K562 (cell line): Measurements from ENCODE around the gene SLC16A10. TPM values are rescaled to one million over a fixed set of nuclear protein-coding genes. Genes with fewer than 3 reads are reported as not detected.

ENCODE experiments used
- ATAC-seq: fragments of 200-7000 bp; cut with Tn5 transposase; 3 replicates; pipeline ENCODE4 v1.9.1; 2020; ENCODE audit warnings: moderate library complexity
- BruUV-seq: library from RNA; stranded (reverse); fragments of 400-500 nt; replicated peaks from 2 replicates; lab custom pipeline; 2021; lab: Mats Ljungman, UMichigan
- CTCF ChIA-PET: fragments of 300-600 bp; formaldehyde crosslinking; extraction: SDS; loops from one replicate; lab custom pipeline; 2021; ENCODE audit warnings: low intra/inter-chr PET ratio; lab: Yijun Ruan, JAX
- POLR2A ChIA-PET: fragments of 300-600, 350-650 bp; sonication (Branson Sonifier 250); formaldehyde crosslinking; extraction: SDS; loops from one replicate; lab custom pipeline; 2021; ENCODE audit warnings: antibody characterized with exemption, inconsistent platforms; lab: Yijun Ruan, JAX
- DNase-seq, 4 experiments: peaks; one replicate each; pipeline versions ENCODE4 v3.0.0 to v3.0.0-alpha.2; 2011 to 2018; ENCODE audit warnings: low spot score in 3 of 4, mixed read lengths in 3 of 4; ENCODE audit errors: extremely low read depth in 1 of 4
- FAIRE-seq: peaks from 2 replicates; lab custom pipeline; 2011; peaks lifted over from hg19 to GRCh38; lab: Jason Lieb, UNC
- H2AFZ ChIP-seq: 2 replicates; pipeline ENCODE4 v1.6.0; 2011; ENCODE audit warnings: low read depth, low read length, control low read depth, inconsistent platforms
- H3K27ac ChIP-seq: fragments of 200-600 bp; 3 replicates; pipeline ENCODE4 v1.8.0; 2011; ENCODE audit warnings: low read depth, mild to moderate bottlenecking, control low read depth, inconsistent platforms, low read length, moderate library complexity, mixed read lengths; ENCODE audit errors: extremely low read depth
- H3K27me3 ChIP-seq, 2 experiments: fragments of 300-600 bp in 1 of 2; 2 replicates in 1 of 2; 3 replicates in 1 of 2; pipeline versions ENCODE4 v1.6.0 to v1.8.0; 2011; ENCODE audit warnings: inconsistent platforms in 2 of 2, low read length in 2 of 2, mild to moderate bottlenecking in 1 of 2, mixed read lengths in 1 of 2, moderate library complexity in 1 of 2; ENCODE audit not compliant: control insufficient read depth in 2 of 2, insufficient read depth in 2 of 2
- H3K36me3 ChIP-seq: fragments of 300-600 bp; 3 replicates; pipeline ENCODE4 v1.8.0; 2011; ENCODE audit warnings: mild to moderate bottlenecking, low read length, inconsistent platforms; ENCODE audit not compliant: control insufficient read depth, insufficient read depth
- H3K4me1 ChIP-seq, 2 experiments: fragments of 200-600 bp in 1 of 2; replicated peaks in 1 of 2; 2 replicates in 1 of 2; 3 replicates in 1 of 2; pipeline versions ENCODE4 v1.5.1 to v1.8.0; 2011; ENCODE audit warnings: inconsistent platforms in 2 of 2, low read length in 2 of 2, mild to moderate bottlenecking in 1 of 2, mixed read lengths in 1 of 2, moderate library complexity in 1 of 2; ENCODE audit not compliant: control insufficient read depth in 2 of 2, insufficient read depth in 2 of 2
- H3K4me2 ChIP-seq: 2 replicates; pipeline ENCODE4 v1.6.1; 2011; ENCODE audit warnings: low read length, control low read depth, inconsistent platforms, mixed read lengths; ENCODE audit not compliant: insufficient read depth
- H3K4me3 ChIP-seq: fragments of 200-600 bp; sonication (generic), shearing (Covaris generic); 2 replicates; pipeline ENCODE4 v1.5.1; 2016; ENCODE audit warnings: control low read depth, inconsistent platforms
- H3K79me2 ChIP-seq: fragments of 200-600 bp; 3 replicates; pipeline ENCODE4 v1.8.0; 2011; ENCODE audit warnings: low read length, inconsistent platforms; ENCODE audit not compliant: control insufficient read depth, insufficient read depth
- H3K9ac ChIP-seq, 2 experiments: 2 replicates each; pipeline versions ENCODE4 v1.6.0 to v1.6.1; 2011; ENCODE audit warnings: low read depth in 2 of 2, low read length in 2 of 2, control low read depth in 1 of 2, inconsistent platforms in 1 of 2, mild to moderate bottlenecking in 1 of 2, mixed read lengths in 1 of 2; ENCODE audit not compliant: insufficient read depth in 1 of 2
- H3K9me1 ChIP-seq: one replicate; pipeline ENCODE4 v1.6.0; 2011; ENCODE audit warnings: inconsistent platforms, mild to moderate bottlenecking, low read length, moderate library complexity; ENCODE audit not compliant: control insufficient read depth, insufficient read depth
- H3K9me3 ChIP-seq: replicated peaks from 2 replicates; pipeline ENCODE4 v1.5.1; 2011; ENCODE audit warnings: low read depth, low read length, inconsistent platforms; ENCODE audit not compliant: control insufficient read depth, insufficient read depth
- H4K20me1 ChIP-seq: replicated peaks from 2 replicates; pipeline ENCODE4 v1.6.1; 2011; ENCODE audit warnings: low read length, inconsistent platforms, mixed read lengths; ENCODE audit not compliant: control insufficient read depth, insufficient read depth
- DMBX1 ChIP-seq: fragments of 250-450 bp; sonication (Bioruptor Pico); IDR thresholded peaks from 2 replicates; pipeline ENCODE4 v1.8.0; 2022; ENCODE audit warnings: inconsistent platforms, mild to moderate bottlenecking, moderate library complexity, borderline replicate concordance
- NUFIP1 ChIP-seq: fragments of 450-650 bp; IDR thresholded peaks from 2 replicates; pipeline ENCODE4 v1.6.1; 2018; ENCODE audit not compliant: partially characterized antibody
- PHTF2 ChIP-seq: fragments of 250-450 bp; sonication (Bioruptor Pico); IDR thresholded peaks from 2 replicates; pipeline ENCODE4 v1.5.0; 2021; ENCODE audit warnings: mild to moderate bottlenecking
- SMC3 ChIP-seq: conservative IDR thresholded peaks from 2 replicates; pipeline ENCODE4 v1.6.1; 2011; ENCODE audit warnings: low read depth, low read length, improper control_type of control experiment; ENCODE audit not compliant: insufficient read depth
- ZBTB1 ChIP-seq: sonication (generic); formaldehyde crosslinking; IDR thresholded peaks from 2 replicates; pipeline ENCODE4 v1.8.1; 2023; ENCODE audit warnings: missing genetic modification reagents, low read depth, mild to moderate bottlenecking, borderline replicate concordance
- ZNF282 ChIP-seq: sonication (generic); formaldehyde crosslinking; IDR thresholded peaks from 2 replicates; pipeline ENCODE4 v1.8.1; 2023; ENCODE audit warnings: missing genetic modification reagents
- ZNF57 ChIP-seq: fragments of 450-650 bp; formaldehyde crosslinking; IDR thresholded peaks from 2 replicates; pipeline ENCODE4 v1.4.0; 2020; ENCODE audit warnings: mild to moderate bottlenecking, moderate library complexity
- WGBS: fragments of 100-300 bp; shearing (Covaris generic); methylation state at CpG from one replicate; pipeline ENCODE4 v1.1.6; 2016; ENCODE audit warnings: low coverage, mixed read lengths; ENCODE audit not compliant: insufficient coverage; ENCODE audit errors: missing lambda C conversion rate; 5-methylcytosine and 5-hydroxymethylcytosine counted together
- in situ Hi-C: fragments of 300-500 bp; cut with MboI; formaldehyde crosslinking; loops from 4 replicates; pipeline ENCODE4 v1.15.0; 2018; ENCODE audit warnings: inconsistent platforms, mixed read lengths
- intact Hi-C: fragments of 100-400 bp; cut with micrococcal nuclease; formaldehyde crosslinking; loops from 2 replicates; pipeline ENCODE4 v1.14.2; 2022
- polyA plus RNA-seq, 8 experiments: library from polyadenylated mRNA; depleted of rRNA in 4 of 8; stranded (reverse) in 5 of 8; unstranded in 3 of 8; fragments of >200 nt; fragmentation: Nextera tagmentation in 2 of 8; fragmentation: Illumina TruSeq in 1 of 8; extraction: Ambion mirVana in 2 of 8; extraction: Trizol in 1 of 8; gene quantifications; 2 replicates each; pipeline versions ENCODE4 v1.2.1 to v1.2.3, GENCODE V29; 2011 to 2014; ENCODE audit warnings: inconsistent platforms in 1 of 8, missing spikeins in 1 of 8
- total RNA-seq, 7 experiments: library from RNA; depleted of rRNA in 6 of 7; stranded (reverse); fragments of >200 nt in 6 of 7; fragmentation: Illumina TruSeq in 2 of 7; extraction: Trizol in 2 of 7; gene quantifications; 2 replicates each; pipeline versions ENCODE4 v1.2.1 to v1.2.3, GENCODE V29; 2011 to 2021; ENCODE audit warnings: low replicate concordance in 1 of 7
- TF ChIP-seq, protein P1 (sequence below), 2 experiments: fragments of 450-650 bp in 1 of 2; sonication (generic) in 1 of 2; formaldehyde crosslinking in 1 of 2; IDR thresholded peaks in 1 of 2; conservative IDR thresholded peaks in 1 of 2; 2 replicates each; pipeline versions ENCODE4 v1.6.1 to v1.8.1; 2016 to 2023; ENCODE audit warnings: mild to moderate bottlenecking in 2 of 2, moderate library complexity in 2 of 2, inconsistent platforms in 1 of 2, missing genetic modification reagents in 1 of 2

The SLC16A10 gene
- total and polyA plus RNA-seq, 9 of the 15 experiments (the other 6 are each of a cell fraction or from before 2014, with no cell fraction given) = 0.02 to 0.54 (median 0.24) TPM; not detected in 4

GRCh38 chr6:111219785-111220184, 132.5 kb downstream of the SLC16A10 start:
- Histone ChIP-seq H3K79me2 (no peaks in the 10 kb centered on the region), H3K36me3 (no peaks in the 10 kb centered on the region), H4K20me1 (no peaks in the 10 kb centered on the region), H3K9me1 (no peaks in the 10 kb centered on the region), H3K4me1 (no peaks in the 10 kb centered on the region), H3K27me3 (peaks cover 12 to 28% of the 10 kb centered on the region in 2 experiments), H3K27ac (no peak overlapping the region), H2AFZ (no peak overlapping the region), H3K9me3 (no peaks in the 10 kb centered on the region), H3K9ac (no peak overlapping the region), H3K4me2 (no peak overlapping the region), H3K4me3 (no peak overlapping the region)
- intact Hi-C loops (no loop called here), in situ Hi-C loops (no loop called here)
- BruUV-seq = no TSS peak
- DNase-seq = no peak
- ChIA-PET POLR2A (interaction anchor here (0.6 kb wide), 2 partner anchors 12 to 263 kb away, joined by 3 read pairs; partner anchors contain the start of gene REV3L), CTCF (no interaction called here)
- no peak for TF ChIP-seq SMC3
- TF ChIP-seq ZBTB1 (CRISPR knock-in tag) = no peak
- TF ChIP-seq ZNF282 (CRISPR knock-in tag) = no peak
- TF ChIP-seq ZNF57 = no peak
- TF ChIP-seq, protein P1, sequence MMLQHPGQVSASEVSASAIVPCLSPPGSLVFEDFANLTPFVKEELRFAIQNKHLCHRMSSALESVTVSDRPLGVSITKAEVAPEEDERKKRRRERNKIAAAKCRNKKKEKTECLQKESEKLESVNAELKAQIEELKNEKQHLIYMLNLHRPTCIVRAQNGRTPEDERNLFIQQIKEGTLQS (IDR thresholded peaks at IDR 0.05) = no peak
- TF ChIP-seq, protein P1 (CRISPR knock-in tag; conservative IDR thresholded peaks at IDR 0.05) = no peak
- TF ChIP-seq NUFIP1 = no peak
- no peak for TF ChIP-seq PHTF2
- no peak for TF ChIP-seq DMBX1 (CRISPR knock-in tag)
- WGBS = 5% methylated on average over 6 of the region's 6 CpGs
- FAIRE-seq = no peak
- ATAC-seq = no peak
